GM12874 (cell line): Measurements from ENCODE around the gene CLEC16A.

Experiments
- CTCF ChIP-seq: IDR thresholded peaks from 2 replicates; pipeline ENCODE4 v1.5.1; 2011; ENCODE audit warnings: low read depth, mild to moderate bottlenecking, control low read depth, low read length, moderate library complexity; ENCODE audit not compliant: insufficient read depth

Gene CLEC16A

GRCh38 chr16:11135464-11135973 lies 191.2 kb downstream of the CLEC16A start:
- TF ChIP-seq CTCF = no peak

GRCh38 chr16:11136600-11136999 lies 192.2 kb downstream of the CLEC16A start:
- TF ChIP-seq CTCF = no peak

- no peak for TF ChIP-seq CTCF
Observed at GRCh38 chr16:11138022-11138768, 193.8 kb downstream of the CLEC16A start.

GRCh38 chr16:11138769-11139325 lies 194.5 kb downstream of the CLEC16A start:
- no peak for TF ChIP-seq CTCF

GRCh38 chr16:11139326-11140097 lies 195.1 kb downstream of the CLEC16A start:
- no peak for TF ChIP-seq CTCF

- TF ChIP-seq CTCF = no peak
Observed at GRCh38 chr16:11140098-11140375, 195.7 kb downstream of the CLEC16A start.

- TF ChIP-seq CTCF = no peak
Observed at GRCh38 chr16:11140466-11140865, 196.1 kb downstream of the CLEC16A start.
